OCI-LY7 (cell line): ENCODE data around the gene SGSM2.

ENCODE experiments used
- EZH2phosphoT487 ChIP-seq: fragments of 200-600 bp; sonication (generic); IDR thresholded peaks from 2 replicates; pipeline ENCODE4 v1.6.1; 2018; ENCODE audit warnings: low read depth, borderline replicate concordance, mild to moderate bottlenecking, mixed run types, antibody characterized with exemption, low read length, moderate library complexity, mixed read lengths
- TF ChIP-seq, protein P1 (sequence below): fragments of 200-600 bp; sonication (generic); conservative IDR thresholded peaks from 2 replicates; pipeline ENCODE4 v1.5.1; 2014; ENCODE audit warnings: mild to moderate bottlenecking, antibody characterized with exemption, low read length, moderate library complexity, mixed read lengths

DNA sequence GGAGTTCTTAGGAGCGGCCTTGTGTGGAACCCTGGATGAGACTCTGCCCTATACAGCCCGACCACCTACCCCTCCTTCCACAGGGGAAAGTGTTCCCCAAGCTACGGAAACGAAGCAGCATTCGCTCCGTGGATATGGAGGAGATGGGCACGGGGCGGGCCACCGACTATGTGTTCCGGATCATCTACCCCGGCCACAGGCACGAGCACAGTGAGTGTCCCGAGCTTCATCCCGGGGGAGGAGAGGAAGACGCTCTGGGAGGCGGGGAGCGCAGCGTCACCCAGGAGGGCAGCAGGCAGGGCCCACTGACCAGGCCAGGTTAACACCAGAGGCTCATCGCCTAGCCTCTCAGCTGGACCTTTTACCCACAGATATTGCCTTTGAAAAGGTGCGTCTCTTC is 27.8 kb downstream of the SGSM2 start:
- TF ChIP-seq, protein P1, sequence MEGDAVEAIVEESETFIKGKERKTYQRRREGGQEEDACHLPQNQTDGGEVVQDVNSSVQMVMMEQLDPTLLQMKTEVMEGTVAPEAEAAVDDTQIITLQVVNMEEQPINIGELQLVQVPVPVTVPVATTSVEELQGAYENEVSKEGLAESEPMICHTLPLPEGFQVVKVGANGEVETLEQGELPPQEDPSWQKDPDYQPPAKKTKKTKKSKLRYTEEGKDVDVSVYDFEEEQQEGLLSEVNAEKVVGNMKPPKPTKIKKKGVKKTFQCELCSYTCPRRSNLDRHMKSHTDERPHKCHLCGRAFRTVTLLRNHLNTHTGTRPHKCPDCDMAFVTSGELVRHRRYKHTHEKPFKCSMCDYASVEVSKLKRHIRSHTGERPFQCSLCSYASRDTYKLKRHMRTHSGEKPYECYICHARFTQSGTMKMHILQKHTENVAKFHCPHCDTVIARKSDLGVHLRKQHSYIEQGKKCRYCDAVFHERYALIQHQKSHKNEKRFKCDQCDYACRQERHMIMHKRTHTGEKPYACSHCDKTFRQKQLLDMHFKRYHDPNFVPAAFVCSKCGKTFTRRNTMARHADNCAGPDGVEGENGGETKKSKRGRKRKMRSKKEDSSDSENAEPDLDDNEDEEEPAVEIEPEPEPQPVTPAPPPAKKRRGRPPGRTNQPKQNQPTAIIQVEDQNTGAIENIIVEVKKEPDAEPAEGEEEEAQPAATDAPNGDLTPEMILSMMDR, result no peak
- no peak for TF ChIP-seq EZH2phosphoT487
